ENCODE results near the gene ART1.

DNA sequence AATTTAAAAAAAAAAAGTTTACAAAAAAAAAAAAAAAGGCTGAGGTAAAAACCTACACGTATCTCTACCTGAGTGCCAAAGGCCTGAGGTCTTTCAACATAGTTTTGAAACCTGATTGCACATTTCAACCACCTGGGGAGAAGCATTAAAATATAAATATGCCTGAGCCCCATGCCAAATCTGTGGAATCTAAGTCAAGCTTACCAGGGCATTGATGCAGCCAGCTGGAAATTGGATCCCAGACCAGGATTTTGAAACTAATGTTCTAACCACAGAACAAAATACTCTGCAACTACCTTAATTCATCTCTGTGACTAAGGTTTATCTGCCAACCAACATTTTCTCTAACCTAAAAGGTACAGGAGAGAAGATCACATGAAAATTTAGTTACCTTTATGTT is 65.0 kb downstream of the ART1 start:
- TF ChIP-seq CTCF (IDR thresholded peaks at IDR 0.05) (no peak), MXD4 (CRISPR knock-in tag; IDR thresholded peaks at IDR 0.05; ENCODE audit: borderline replicate concordance) (no peak), AR (CRISPR knock-in tag; IDR thresholded peaks at IDR 0.05) (no peak), USF2 (CRISPR knock-in tag; IDR thresholded peaks at IDR 0.05) (no peak), E2F4 (CRISPR knock-in tag; IDR thresholded peaks at IDR 0.05; ENCODE audit: borderline replicate concordance, low read depth) (no peak), PRDM15 (CRISPR knock-in tag; IDR thresholded peaks at IDR 0.05) (no peak), ZNF232 (CRISPR knock-in tag; IDR thresholded peaks at IDR 0.05) (no peak), CBFB (CRISPR knock-in tag; IDR thresholded peaks at IDR 0.05; ENCODE audit: low read depth) (no peak), SMAD3 (CRISPR knock-in tag; IDR thresholded peaks at IDR 0.05; ENCODE audit: borderline replicate concordance) (no peak), ZNF416 (CRISPR knock-in tag; IDR thresholded peaks at IDR 0.05) (no peak)
- TF ChIP-seq, protein P1, sequence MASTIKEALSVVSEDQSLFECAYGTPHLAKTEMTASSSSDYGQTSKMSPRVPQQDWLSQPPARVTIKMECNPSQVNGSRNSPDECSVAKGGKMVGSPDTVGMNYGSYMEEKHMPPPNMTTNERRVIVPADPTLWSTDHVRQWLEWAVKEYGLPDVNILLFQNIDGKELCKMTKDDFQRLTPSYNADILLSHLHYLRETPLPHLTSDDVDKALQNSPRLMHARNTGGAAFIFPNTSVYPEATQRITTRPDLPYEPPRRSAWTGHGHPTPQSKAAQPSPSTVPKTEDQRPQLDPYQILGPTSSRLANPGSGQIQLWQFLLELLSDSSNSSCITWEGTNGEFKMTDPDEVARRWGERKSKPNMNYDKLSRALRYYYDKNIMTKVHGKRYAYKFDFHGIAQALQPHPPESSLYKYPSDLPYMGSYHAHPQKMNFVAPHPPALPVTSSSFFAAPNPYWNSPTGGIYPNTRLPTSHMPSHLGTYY (CRISPR knock-in tag; IDR thresholded peaks at IDR 0.05): no peak
- TF ChIP-seq, protein P2, sequence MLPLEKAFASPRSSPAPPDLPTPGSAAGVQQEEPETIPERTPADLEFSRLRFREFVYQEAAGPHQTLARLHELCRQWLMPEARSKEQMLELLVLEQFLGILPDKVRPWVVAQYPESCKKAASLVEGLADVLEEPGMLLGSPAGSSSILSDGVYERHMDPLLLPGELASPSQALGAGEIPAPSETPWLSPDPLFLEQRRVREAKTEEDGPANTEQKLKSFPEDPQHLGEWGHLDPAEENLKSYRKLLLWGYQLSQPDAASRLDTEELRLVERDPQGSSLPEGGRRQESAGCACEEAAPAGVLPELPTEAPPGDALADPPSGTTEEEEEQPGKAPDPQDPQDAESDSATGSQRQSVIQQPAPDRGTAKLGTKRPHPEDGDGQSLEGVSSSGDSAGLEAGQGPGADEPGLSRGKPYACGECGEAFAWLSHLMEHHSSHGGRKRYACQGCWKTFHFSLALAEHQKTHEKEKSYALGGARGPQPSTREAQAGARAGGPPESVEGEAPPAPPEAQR (CRISPR knock-in tag; IDR thresholded peaks at IDR 0.05): no peak
- TF ChIP-seq, protein P3, sequence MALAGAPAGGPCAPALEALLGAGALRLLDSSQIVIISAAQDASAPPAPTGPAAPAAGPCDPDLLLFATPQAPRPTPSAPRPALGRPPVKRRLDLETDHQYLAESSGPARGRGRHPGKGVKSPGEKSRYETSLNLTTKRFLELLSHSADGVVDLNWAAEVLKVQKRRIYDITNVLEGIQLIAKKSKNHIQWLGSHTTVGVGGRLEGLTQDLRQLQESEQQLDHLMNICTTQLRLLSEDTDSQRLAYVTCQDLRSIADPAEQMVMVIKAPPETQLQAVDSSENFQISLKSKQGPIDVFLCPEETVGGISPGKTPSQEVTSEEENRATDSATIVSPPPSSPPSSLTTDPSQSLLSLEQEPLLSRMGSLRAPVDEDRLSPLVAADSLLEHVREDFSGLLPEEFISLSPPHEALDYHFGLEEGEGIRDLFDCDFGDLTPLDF (CRISPR knock-in tag; IDR thresholded peaks at IDR 0.05): no peak
